HG03108 (cell line): ENCODE data around the gene TXLNB.
"Not testable (repeated sequence)": the region's sequence is repeated elsewhere in the genome, so short reads cannot be mapped to it uniquely, and the experiment has no call there.

Source experiments
- ATAC-seq: cut with Tn5 transposase; IDR thresholded peaks from one replicate; pipeline ENCODE4 v1.9.1; 2021; ENCODE audit warnings: moderate library complexity; ENCODE audit not compliant: unreplicated experiment

TXLNB gene

DNA sequence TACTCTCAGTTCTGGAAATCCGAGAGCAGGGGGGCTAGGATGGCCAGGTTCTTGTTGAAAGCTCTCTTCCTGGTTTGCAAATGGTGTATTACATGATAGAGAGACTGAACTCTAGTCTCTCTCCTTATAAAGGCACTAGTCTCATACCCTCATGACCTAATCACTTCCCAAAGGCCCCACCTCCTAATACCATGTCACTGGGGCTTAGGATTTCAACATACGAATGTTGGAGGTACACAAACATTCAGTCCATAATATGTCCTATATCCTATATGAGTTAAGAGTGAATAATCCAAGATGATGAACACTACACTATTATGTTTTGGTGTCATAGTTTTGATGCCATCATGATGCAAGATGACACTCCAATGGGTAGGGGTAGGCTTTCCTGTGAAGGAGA, 20.0 kb upstream of the TXLNB start:
- ATAC-seq = no peak

DNA sequence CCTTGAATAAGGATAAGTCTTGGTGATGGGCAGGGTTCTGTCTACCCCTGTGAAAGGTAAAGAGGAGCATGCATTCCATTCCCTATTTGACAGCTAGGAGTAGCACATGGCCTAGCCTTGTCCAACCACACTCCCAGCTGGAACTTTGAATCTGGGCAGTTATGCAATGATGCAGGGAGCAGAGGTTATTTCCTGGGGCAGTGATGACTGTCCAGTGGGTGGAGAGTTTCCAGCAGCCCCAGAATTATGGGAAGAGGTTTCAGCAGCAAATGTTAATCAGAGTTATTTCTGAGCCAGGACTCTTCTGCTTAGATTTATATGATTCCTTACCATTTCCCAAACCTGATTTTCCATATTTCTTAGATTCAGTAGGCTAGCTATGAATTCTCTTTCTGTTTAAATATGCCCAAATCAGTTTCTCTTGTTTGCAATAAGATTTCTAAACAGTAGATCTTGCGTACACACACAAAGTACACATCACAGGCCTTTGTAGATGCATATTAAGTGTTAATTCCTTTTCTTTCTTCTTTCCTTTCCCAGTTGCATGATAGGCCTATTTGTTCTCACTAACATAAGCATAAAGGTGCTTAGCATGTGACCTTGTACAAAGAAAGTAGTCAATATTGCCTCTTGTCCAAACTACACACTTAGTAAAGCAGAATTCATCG, 17.3 kb upstream of the TXLNB start:
- ATAC-seq = no peak

DNA sequence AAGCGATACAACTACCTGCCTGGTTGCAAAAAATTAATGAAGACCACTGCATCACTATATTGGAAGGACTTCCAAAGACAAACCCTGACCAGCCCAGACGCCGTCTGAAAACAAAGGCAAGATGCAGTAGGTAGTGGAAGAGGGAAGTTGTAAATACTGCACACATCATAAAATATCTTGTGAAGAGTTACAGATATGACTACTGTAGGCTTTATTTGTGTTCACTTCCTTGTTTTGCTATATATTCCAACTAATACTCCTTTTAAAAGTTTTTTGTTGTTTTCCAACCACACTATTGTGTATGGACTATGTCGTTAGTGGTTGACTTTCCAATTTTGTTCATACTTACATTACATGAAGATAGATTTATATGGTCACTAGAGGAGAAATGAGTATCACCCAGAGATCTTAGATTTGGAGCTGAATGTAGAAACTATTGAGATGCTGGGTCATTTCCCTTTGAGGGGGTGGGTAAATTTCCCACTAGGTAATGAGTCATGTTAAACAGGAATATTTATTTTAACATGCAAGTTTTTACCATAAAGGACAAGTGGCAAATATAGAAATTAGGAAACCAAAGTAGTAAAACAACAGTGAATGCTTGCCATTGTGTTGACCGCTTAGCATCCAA, 16.6 kb upstream of the TXLNB start:
- no peak for ATAC-seq

DNA sequence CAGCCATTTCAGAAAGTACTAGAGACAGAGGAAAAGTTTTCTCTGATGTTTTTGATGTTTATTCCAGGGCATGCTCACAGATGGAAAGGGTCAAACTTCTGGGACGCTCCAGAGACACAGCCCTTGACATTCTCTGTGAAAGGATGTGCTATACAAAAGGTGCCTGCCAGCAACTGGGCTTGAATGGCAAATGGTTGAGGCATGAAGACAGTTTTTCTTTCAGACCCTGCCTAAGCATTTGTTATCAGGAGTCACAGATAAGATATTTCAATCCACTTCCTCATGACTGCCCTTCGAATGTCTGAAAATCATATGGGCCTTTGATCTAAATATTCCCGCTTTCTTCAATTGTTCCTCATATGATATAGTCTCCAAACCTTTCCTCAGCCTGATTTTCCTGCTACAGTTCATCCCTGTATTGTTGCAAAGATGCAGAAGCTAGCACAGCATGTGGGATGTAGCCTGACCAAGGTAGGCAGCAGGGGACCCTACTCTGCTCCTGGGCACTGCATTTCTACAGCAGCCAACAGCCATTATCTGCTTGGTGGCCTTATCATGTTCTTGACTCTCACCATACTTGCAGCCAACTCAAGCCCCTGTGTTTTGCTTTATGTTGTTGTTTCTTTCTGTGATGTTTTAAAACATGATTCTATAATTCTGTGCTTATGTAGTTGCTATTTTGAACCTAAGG, 14.6 kb upstream of the TXLNB start:
- no peak for ATAC-seq

DNA sequence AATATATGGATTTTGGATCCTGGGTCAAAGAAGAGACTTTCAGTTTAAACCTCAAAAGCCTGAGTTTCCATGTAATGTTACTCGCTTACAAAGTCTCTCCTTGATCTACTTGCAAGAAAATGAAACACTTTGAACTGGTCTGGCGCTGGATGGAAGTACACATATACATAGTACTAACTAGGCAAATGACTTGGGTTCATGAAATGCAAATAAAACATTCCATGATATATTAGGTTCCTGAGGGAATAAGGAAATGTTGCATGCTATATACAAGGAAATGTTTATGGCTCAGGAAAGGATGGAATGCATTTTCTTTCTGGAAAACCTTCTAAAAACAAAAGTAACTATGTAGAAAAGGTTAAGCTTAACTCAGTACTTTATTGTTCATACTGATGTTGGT, 11.4 kb upstream of the TXLNB start:
- ATAC-seq = no peak

DNA sequence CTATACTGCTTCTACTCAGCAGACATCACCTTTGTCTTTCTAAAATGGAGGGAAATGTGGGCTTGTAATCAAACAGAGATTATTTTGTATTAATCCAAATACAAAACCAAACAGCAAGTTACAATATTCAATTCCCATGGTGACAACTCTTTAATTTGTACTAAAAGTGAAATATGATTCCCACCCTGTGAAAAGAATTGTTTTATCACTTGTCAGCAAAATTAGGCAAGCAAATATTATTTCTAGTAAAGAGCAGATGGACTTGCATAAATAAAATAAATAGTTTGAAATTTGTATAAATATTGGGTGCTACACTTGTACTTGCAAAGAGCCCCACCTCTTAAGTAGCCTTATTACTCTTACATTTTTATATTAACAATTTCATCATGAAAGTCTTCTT, 6.1 kb upstream of the TXLNB start:
- no peak for ATAC-seq

DNA sequence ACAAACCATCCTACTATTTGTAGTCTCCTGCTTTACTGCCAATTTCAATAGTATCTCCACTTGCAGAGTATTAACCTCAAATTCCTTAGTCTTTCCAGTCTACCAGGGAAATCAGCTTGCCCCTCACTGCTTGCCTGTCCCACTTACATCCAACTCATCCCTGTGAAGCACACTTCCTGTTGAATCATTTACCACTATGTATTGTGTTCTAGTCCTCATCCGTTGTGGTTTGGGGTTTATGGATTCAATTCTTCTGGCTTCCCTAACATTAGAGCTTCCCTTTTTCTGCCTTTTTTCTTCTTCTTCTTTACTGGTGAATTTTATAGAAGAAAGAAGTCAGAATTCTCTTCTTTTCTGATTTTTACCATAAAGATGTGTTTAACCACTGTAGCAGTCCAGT, 5.1 kb upstream of the TXLNB start:
- no peak for ATAC-seq

DNA sequence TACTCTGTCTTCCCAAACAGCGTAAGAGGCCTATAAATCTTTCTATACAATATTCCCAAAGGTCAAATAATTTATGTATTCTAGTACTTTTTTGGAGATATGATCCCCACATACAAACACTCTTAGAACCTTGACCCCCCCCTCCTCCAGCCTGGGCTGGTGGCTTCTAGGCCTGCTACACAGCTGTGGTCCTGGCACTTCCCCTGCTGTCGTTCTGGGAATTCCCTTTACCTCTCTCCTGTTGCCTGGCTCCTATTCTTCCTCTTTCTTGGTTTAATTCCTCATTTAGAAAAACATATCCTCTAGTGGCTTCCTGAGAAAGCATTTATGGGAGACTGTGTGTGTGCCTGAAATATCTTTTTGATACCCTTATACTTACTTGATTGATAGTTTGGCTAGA, 4.1 kb upstream of the TXLNB start:
- no peak for ATAC-seq

DNA sequence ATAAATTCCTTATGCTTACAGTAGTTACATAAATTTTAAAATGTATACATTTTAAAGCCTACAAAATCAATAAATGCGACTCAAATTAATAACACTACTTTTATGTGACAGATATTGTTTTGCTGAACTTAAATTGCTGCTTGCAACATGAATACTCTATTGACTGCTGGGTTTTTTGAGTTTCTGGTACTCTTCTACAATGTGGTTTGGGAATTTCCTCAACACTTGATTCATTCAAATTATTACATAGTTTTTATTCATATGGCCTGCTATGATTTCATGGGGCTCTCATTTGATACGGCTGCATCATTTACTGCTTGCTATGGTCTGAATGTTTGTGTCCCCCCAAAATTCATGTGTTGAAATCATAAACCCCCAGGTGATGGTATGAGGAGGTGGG, 2.3 kb upstream of the TXLNB start:
- ATAC-seq = no peak

DNA sequence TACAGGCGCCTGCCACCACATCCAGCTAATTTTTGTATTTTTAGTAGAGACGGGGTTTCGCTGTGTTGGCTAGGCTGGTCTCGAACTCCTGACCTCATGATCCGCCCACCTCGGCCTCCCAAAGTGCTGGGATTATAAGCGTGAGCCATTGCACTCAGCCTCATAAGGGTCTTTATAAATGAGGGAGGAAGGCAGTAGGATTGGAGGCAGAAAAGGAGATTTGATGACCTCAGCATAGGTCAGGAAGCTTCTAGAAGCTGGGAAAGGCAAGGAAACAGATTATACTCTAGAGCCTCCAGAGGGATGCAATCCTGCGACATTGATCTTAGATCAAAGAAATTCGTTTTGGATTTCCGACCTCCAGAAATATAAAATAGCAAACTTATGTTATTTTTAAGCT, 1.4 kb upstream of the TXLNB start:
- not testable (repeated sequence) for ATAC-seq

DNA sequence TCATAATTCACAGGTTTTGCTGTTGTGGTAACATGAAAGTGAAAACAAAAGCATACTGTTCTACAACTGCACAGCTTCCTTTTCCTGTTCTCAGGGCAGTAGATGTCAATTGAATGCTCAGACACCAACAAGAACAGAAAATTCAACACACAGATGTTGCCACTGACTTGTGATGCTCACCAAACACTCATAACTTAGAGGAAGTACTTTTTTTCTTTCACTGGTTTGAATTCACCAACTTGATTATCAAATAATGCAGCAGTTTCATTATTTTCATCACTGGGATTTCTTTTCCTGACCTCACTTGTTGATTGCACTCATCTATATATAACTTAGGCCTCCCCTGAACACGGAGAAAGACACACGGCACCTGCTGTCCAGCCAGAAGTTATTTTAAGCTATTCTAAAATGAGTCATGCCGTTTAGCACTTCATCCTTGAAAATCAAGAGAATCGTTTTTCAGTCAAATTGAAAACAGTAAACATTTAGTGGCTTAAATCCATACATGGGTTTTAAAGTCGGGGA, 949 bp downstream of the TXLNB start:
- peak; percentile 78 for ATAC-seq

DNA sequence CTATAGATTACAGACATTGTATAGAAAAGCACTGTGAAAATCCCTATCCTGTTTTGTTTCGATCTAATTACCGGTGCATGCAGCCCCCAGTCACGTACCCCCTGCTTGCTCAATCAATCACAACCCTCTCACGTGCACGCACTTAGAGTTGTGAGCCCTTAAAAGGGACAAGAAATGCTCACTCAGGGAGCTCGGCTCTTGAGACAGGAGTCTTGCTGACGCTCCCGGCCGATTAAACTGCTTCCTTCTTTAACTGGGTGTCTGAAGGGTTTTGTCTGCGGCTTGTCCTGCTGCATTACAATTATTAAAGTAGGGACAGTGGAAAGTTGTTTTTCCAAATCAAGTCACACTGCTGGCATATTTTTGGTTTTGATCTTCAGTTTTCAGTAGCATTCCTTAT, 2.6 kb downstream of the TXLNB start:
- ATAC-seq = no peak

DNA sequence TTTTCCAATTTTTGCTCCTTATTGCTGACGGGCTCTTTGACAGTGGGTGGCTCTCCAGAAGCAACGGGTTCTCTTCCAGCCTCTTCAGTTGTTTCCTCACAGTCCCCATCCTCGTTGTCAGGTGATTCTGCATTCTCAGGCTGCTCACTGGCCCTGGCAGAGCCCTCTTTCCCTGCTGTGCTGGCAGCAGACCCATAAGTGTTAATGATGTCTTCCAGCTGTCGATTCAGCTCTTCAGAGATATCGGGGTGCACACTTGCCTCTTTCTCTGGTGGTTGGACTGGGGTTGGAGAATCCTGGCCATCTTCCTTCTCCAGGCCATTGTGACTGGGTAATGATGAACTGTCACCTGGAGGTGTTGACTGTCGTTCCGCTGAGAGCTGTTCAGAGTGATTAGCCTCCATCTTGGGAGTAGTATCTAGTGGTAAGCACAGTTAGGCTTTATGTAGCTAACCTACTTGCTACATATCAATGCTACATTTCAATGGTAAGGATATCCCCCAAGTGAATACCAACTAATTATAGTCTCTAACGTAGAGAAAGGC, 3.2 kb downstream of the TXLNB start:
- ATAC-seq = no peak

DNA sequence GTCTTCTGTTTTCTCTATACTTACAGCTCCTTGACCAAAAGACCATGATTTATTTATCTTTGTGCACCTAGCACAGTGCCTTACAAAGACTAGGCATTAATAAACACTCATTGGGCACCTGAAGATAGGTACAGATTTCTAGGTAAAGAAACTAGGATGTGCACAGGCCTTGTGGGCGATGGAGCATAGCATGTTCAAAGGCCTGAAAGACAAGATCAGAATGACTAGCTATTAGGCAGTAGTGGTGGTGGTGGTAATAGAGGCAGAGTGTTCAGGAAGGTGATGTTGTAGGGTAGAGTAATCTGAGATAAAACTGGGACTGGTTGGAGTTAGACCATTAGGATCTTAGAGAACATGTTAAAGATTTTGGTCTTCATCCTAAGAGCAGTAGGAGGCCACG, 3.9 kb downstream of the TXLNB start:
- no peak for ATAC-seq

DNA sequence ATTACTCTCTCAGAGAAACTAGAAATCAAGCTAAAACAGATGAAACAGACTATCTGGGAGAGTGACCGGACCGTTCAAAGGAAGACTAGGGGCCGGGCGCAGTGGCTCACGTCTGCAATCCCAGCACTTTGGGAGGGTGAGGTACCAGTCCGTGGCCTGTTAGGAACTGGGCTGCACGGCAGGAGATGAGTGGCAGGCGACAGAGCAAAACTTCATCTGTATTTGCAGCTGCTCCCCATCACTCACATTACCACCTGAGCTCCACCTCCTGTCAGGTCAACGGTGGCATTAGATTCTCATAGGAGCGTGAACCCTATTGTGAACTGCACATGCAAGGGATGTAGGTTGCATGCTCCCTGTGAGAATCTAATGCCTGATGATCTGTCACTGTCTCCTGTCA, 5.4 kb downstream of the TXLNB start:
- ATAC-seq = not testable (repeated sequence)

DNA sequence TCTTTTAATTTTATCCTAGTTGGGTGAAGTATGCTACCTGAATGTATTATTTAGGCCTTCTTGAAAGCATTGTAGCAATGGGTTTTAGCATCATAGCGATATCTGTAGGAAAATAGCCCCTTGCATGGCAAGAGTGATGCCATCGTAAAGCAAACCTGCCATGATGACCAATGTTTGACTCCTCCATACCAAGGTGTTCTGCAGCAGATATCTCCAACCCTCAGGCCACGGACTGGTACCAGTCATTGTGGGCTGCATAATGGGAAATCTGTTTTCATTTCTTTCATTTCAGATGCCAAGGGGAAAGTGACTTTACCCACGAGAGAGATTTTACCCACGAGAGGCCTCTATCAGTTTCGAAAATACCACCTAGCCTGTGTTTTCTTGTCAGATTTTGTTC, 6.2 kb downstream of the TXLNB start:
- ATAC-seq = no peak

DNA sequence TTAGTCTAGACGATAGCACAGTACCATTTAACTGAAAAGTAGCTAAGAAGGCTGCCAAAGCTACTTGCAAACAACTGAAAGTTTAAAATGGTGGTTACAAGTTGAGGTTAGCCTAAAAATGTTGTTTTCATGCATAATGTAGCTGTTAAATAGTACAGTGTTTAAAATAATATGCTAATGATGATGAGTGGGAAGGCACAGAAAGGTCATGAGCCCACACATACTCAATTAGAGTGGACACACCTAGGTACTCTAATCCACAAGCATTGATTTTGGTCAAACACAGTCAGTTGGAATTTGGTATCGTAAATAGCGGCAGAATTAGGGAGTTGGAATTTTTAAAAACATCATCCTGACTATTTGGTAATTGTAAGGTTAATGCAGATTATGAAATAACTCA, 7.0 kb downstream of the TXLNB start:
- ATAC-seq = no peak

DNA sequence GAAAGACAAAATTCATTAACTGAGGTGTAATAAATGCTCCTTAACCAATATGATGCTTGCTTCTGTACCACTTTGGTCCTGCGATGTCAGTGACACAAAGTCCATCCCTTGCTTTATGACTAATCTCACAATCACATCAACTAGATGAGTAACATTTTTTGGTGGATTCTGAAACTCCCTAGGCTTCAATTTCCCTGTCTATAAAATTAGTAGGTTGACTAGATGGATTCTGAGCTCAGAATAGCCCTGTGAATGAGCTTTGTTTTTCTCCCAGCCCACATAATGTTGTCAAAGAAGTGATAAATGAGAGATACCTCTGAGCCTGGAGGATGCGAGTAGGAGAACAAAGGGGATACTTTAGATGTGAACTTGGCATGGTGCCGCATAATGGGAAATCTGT, 9.1 kb downstream of the TXLNB start:
- no peak for ATAC-seq

DNA sequence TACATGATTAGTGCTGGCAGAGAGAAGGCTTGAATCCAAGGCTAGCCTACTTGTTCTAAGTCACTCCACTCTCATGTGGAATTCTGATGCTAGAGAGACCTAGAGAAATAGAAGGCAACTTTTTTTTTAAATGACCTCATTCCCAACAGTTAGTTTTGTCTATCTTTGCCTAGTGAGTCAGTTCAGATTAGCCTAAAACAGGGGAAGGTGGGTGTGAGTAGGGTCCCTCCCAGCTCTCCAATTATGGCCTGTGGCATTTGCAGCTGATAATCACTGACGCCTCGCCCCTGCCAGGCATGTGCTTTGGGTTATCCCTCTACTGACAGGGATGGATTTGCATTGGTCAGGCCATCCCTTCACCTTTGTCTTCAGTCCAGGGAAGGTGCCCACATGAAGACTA, 13.6 kb downstream of the TXLNB start:
- ATAC-seq = no peak

DNA sequence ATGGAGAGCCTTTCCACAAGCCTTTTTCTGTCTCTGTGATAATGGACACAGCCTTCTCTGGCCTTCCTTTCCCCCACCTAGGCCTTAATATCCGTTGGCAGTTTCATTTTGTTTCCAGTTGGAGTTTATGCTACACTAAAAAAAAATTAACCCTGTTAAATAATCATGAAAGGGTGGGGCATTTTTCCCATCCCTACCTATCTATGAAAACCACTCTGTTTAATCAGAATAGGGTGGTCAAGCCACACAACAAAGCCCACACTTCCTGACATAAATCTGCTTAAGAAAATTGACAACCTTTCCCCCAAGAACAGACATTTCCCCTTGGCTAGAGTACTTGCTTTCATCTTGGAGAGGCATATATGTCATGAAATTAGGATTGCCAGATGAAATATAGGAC, 14.2 kb downstream of the TXLNB start:
- no peak for ATAC-seq

DNA sequence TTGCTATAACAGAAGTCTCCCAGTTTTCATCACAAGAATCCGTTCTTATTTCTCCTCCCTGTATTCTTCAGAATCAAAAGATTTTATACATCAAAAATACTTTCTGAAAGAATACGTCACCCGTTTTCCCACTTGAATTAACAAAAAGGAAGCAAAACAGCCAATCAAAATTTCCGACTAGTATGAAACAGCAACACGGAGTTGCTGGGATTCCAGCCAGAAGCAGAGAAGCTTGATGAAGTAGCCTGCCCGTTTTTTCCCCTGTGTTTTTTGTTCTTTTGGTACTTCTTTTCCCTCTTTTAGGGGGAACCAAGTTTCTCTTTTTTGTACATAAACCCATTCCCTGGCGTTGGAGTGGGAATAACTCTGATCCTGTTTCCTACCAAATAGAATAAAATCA, 14.6 kb downstream of the TXLNB start:
- no peak for ATAC-seq
